H9 (cell line): Measurements from ENCODE around the gene EGLN3. TPM values are rescaled to one million over a fixed set of nuclear protein-coding genes. Genes with fewer than 3 reads are reported as not detected.

Source experiments
- DNase-seq: peaks from one replicate; pipeline ENCODE4 v3.0.0-alpha.2; 2017
- H2AFZ ChIP-seq: one replicate; pipeline ENCODE4 v1.6.1; 2013; ENCODE audit warnings: mild to moderate bottlenecking, low read length, control low read depth, moderate library complexity
- H2AK5ac ChIP-seq: 2 replicates; pipeline ENCODE4 v1.6.1; 2013; ENCODE audit warnings: low read length, control low read depth, mixed read lengths; ENCODE audit not compliant: insufficient read length
- H2BK120ac ChIP-seq: one replicate; pipeline ENCODE4 v1.6.1; 2013; ENCODE audit warnings: low read depth, mild to moderate bottlenecking, low read length, control low read depth, inconsistent platforms; ENCODE audit not compliant: poor library complexity, severe bottlenecking
- H2BK12ac ChIP-seq: 2 replicates; pipeline ENCODE4 v1.6.1; 2013; ENCODE audit warnings: low read length, control low read depth, mixed read lengths, low read depth; ENCODE audit not compliant: insufficient read length
- H2BK15ac ChIP-seq: 2 replicates; pipeline ENCODE4 v1.6.1; 2013; ENCODE audit warnings: low read depth, low read length, control low read depth
- H2BK20ac ChIP-seq: one replicate; pipeline ENCODE4 v1.6.1; 2013; ENCODE audit warnings: low read depth, mild to moderate bottlenecking, low read length, control low read depth, inconsistent platforms; ENCODE audit not compliant: poor library complexity, severe bottlenecking
- H2BK5ac ChIP-seq: 2 replicates; pipeline ENCODE4 v1.6.1; 2013; ENCODE audit warnings: low read length, control low read depth, mixed read lengths; ENCODE audit not compliant: insufficient read length
- H3K14ac ChIP-seq: 2 replicates; pipeline ENCODE4 v1.6.1; 2013; ENCODE audit warnings: low read length, control low read depth; ENCODE audit not compliant: insufficient read depth
- H3K18ac ChIP-seq: 2 replicates; pipeline ENCODE4 v1.6.1; 2013; ENCODE audit warnings: low read depth, mild to moderate bottlenecking, mixed read lengths, low read length, control low read depth; ENCODE audit not compliant: insufficient read length
- H3K23ac ChIP-seq: 2 replicates; pipeline ENCODE4 v1.6.1; 2013; ENCODE audit warnings: low read length, control low read depth, mixed read lengths, low read depth; ENCODE audit not compliant: insufficient read length
- H3K23me2 ChIP-seq: 2 replicates; pipeline ENCODE4 v1.6.1; 2013; ENCODE audit warnings: low read depth, mild to moderate bottlenecking, mixed read lengths, low read length, control low read depth; ENCODE audit not compliant: insufficient read length, poor library complexity, severe bottlenecking
- H3K27ac ChIP-seq: 2 replicates; pipeline ENCODE4 v1.5.1; 2013; ENCODE audit warnings: low read length, control low read depth, mixed read lengths, low read depth; ENCODE audit not compliant: insufficient read length
- H3K27me3 ChIP-seq: 2 replicates; pipeline ENCODE4 v1.6.1; 2013; ENCODE audit warnings: low read length, control low read depth, inconsistent platforms; ENCODE audit not compliant: insufficient read depth
- H3K4ac ChIP-seq: 2 replicates; pipeline ENCODE4 v1.6.1; 2013; ENCODE audit warnings: low read depth, mild to moderate bottlenecking, control low read depth, inconsistent platforms, low read length, moderate library complexity
- H3K4me1 ChIP-seq: 2 replicates; pipeline ENCODE4 v1.6.1; 2013; ENCODE audit warnings: low read length, control low read depth, inconsistent platforms; ENCODE audit not compliant: insufficient read depth
- H3K4me2 ChIP-seq: 2 replicates; pipeline ENCODE4 v1.6.1; 2013; ENCODE audit warnings: low read length, control low read depth, mixed read lengths; ENCODE audit not compliant: insufficient read length, insufficient read depth
- H3K56ac ChIP-seq: 2 replicates; pipeline ENCODE4 v1.6.1; 2013; ENCODE audit warnings: low read depth, mild to moderate bottlenecking, mixed read lengths, low read length, control low read depth; ENCODE audit not compliant: insufficient read length
- H3K79me1 ChIP-seq: 2 replicates; pipeline ENCODE4 v1.6.1; 2013; ENCODE audit warnings: low read depth, mild to moderate bottlenecking, moderate library complexity, low read length, control low read depth, inconsistent platforms; ENCODE audit not compliant: insufficient read depth, poor library complexity, severe bottlenecking
- H3K79me2 ChIP-seq: 2 replicates; pipeline ENCODE4 v1.6.1; 2013; ENCODE audit warnings: low read length, control low read depth, inconsistent platforms; ENCODE audit not compliant: insufficient read depth
- H3K9ac ChIP-seq: 2 replicates; pipeline ENCODE4 v1.6.1; 2013; ENCODE audit warnings: low read length, control low read depth, mixed read lengths; ENCODE audit not compliant: insufficient read length; ENCODE audit errors: extremely low read depth
- H3K9me3 ChIP-seq: one replicate; pipeline ENCODE4 v1.6.1; 2013; ENCODE audit warnings: low read depth, low read length, inconsistent platforms; ENCODE audit not compliant: control insufficient read depth
- H3T11ph ChIP-seq: one replicate; pipeline ENCODE4 v1.6.1; 2013; ENCODE audit warnings: mild to moderate bottlenecking, low read length, control low read depth, inconsistent platforms
- H4K20me1 ChIP-seq: one replicate; pipeline ENCODE4 v1.6.1; 2013; ENCODE audit not compliant: control insufficient read depth, insufficient read length, insufficient read depth
- H4K5ac ChIP-seq: 2 replicates; pipeline ENCODE4 v1.6.1; 2013; ENCODE audit warnings: low read depth, mild to moderate bottlenecking, mixed read lengths, low read length, control low read depth; ENCODE audit not compliant: insufficient read length
- H4K8ac ChIP-seq: replicated peaks from 2 replicates; pipeline ENCODE4 v1.6.1; 2013; ENCODE audit warnings: low read length, control low read depth, mixed read lengths, low read depth; ENCODE audit not compliant: insufficient read length
- H4K91ac ChIP-seq: 2 replicates; pipeline ENCODE4 v1.6.1; 2013; ENCODE audit warnings: low read depth, mild to moderate bottlenecking, moderate library complexity, mixed read lengths, low read length, control low read depth; ENCODE audit not compliant: insufficient read length
- H3K27ac Mint-ChIP-seq, 3 experiments: 2 replicates in 2 of 3; 3 replicates in 1 of 3; pipeline ENCODE4 v1.8.0; 2020 to 2021; ENCODE audit warnings: mixed read lengths in 3 of 3, mild to moderate bottlenecking in 1 of 3, moderate library complexity in 1 of 3
- H3K27me3 Mint-ChIP-seq: 2 replicates; pipeline ENCODE4 v1.8.0; 2021; ENCODE audit warnings: low read depth, mild to moderate bottlenecking, moderate library complexity, mixed read lengths
- H3K36me3 Mint-ChIP-seq, 3 experiments: 2 replicates in 2 of 3; 3 replicates in 1 of 3; pipeline ENCODE4 v1.8.0; 2020 to 2021; ENCODE audit warnings: low read depth in 3 of 3, mixed read lengths in 3 of 3; ENCODE audit not compliant: insufficient read depth in 1 of 3
- H3K4me1 Mint-ChIP-seq, 2 experiments: 2 replicates each; pipeline ENCODE4 v1.8.0; 2020; ENCODE audit warnings: mixed read lengths in 2 of 2
- H3K4me3 Mint-ChIP-seq, 2 experiments: 2 replicates in 1 of 2; 3 replicates in 1 of 2; pipeline ENCODE4 v1.8.0; 2020 to 2021; ENCODE audit warnings: mild to moderate bottlenecking in 2 of 2, mixed read lengths in 2 of 2, moderate library complexity in 1 of 2
- H3K9me3 Mint-ChIP-seq, 2 experiments: 2 replicates in 1 of 2; 3 replicates in 1 of 2; pipeline ENCODE4 v1.8.0; 2020; ENCODE audit warnings: mild to moderate bottlenecking in 2 of 2, mixed read lengths in 2 of 2, moderate library complexity in 1 of 2
- WGBS: extraction: QIAGEN DNeasy Blood & Tissue Kit; methylation state at CpG from one replicate; pipeline ENCODE4 v1.1.7; 2013; ENCODE audit warnings: missing lambda C conversion rate, low lambda C conversion rate, mixed read lengths; ENCODE audit not compliant: insufficient read length; ENCODE audit errors: extremely low coverage; 5-methylcytosine and 5-hydroxymethylcytosine counted together
- total RNA-seq: library from RNA; stranded (reverse); gene quantifications from 2 replicates; pipeline ENCODE4 v1.2.1, GENCODE V29; 2021
- TF ChIP-seq, protein P1 (sequence below): fragments of 200-600 bp; sonication (generic); conservative IDR thresholded peaks from 3 replicates; pipeline ENCODE4 v1.8.0; 2021; ENCODE audit warnings: antibody characterized with exemption, mild to moderate bottlenecking

EGLN3 gene
- total RNA-seq, 1 experiment from 2014 or later: 19.8 TPM

- Histone ChIP-seq H2AFZ (no peak overlapping the region), H3K56ac (no peak overlapping the region), H2BK5ac (no peak overlapping the region), H3K18ac (no peak overlapping the region), H3K79me2 (peaks cover 5% of the 10 kb centered on the region; the same call in 1 of the 2 replicates), H3K4me2 (no peak overlapping the region), H4K91ac (no peak overlapping the region), H3K9me3 (no peaks in the 10 kb centered on the region), H2BK20ac (no peak overlapping the region), H3T11ph (no peak overlapping the region), H3K23me2 (no peaks in the 10 kb centered on the region), H2BK120ac (no peak overlapping the region), H2BK15ac (no peak overlapping the region), H3K9ac (no peak overlapping the region), H3K79me1 (no peaks in the 10 kb centered on the region), H2AK5ac (no peak overlapping the region), H4K8ac (no peak overlapping the region), H3K14ac (no peak overlapping the region), H3K27ac (no peak overlapping the region), H3K23ac (no peak overlapping the region), H4K5ac (no peak overlapping the region), H3K4me1 (peaks cover 22% of the 10 kb centered on the region; the same call in 1 of the 2 replicates), H4K20me1 (no peaks in the 10 kb centered on the region), H2BK12ac (no peak overlapping the region), H3K4ac (no peak overlapping the region), H3K27me3 (no peaks in the 10 kb centered on the region)
- Mint-ChIP-seq H3K27ac (peak overlapping the region in 1 of 3 experiments; percentile 50; a peak in 3 of 7 replicates), H3K9me3 (no peaks in the 10 kb centered on the region), H3K27me3 (no peaks in the 10 kb centered on the region), H3K4me3 (no peak overlapping the region), H3K4me1 (peaks cover 71 to 86% of the 10 kb centered on the region in 2 experiments), H3K36me3 (peaks cover 4 to 17% (median 6%) of the 10 kb centered on the region in 3 experiments; a peak in 5 of 7 replicates)
- no peak for DNase-seq
- no CpG with 5 or more reads among the region's 5 CpGs for WGBS
- TF ChIP-seq, protein P1, sequence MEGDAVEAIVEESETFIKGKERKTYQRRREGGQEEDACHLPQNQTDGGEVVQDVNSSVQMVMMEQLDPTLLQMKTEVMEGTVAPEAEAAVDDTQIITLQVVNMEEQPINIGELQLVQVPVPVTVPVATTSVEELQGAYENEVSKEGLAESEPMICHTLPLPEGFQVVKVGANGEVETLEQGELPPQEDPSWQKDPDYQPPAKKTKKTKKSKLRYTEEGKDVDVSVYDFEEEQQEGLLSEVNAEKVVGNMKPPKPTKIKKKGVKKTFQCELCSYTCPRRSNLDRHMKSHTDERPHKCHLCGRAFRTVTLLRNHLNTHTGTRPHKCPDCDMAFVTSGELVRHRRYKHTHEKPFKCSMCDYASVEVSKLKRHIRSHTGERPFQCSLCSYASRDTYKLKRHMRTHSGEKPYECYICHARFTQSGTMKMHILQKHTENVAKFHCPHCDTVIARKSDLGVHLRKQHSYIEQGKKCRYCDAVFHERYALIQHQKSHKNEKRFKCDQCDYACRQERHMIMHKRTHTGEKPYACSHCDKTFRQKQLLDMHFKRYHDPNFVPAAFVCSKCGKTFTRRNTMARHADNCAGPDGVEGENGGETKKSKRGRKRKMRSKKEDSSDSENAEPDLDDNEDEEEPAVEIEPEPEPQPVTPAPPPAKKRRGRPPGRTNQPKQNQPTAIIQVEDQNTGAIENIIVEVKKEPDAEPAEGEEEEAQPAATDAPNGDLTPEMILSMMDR: no peak
These were observed 10.3 kb downstream of the EGLN3 start for GRCh38 chr14:33940561-33941011.
